Measurements from ENCODE around the gene GDPD5.

The GDPD5 gene

GRCh38 chr11:75399344-75400145 is 126.2 kb downstream of the GDPD5 start, which contains the start of gene RPS3:
Gene RPS3, plus strand, starts transcription at chr11:75399518. Its CDS starts 30 bp downstream, at chr11:75399548.
- Mint-ChIP-seq H3K27ac (peak within 1 kb of the TSS; percentile 99 to 100), H3K9me3 (no peaks in the 10 kb centered on the region), H3K4me1 (peaks cover 52% of the 10 kb centered on the region), H3K4me3 (peak within 1 kb of the TSS; percentile 93 to 97), H3K27me3 (peaks cover 3% of the 10 kb centered on the region)
- ATAC-seq (peak; percentile 95), DNase-seq (peak; percentile 89 to 91)

- ATAC-seq (peak; percentile 19), DNase-seq (no peak)
- Mint-ChIP-seq H3K27ac (peak overlapping the region; percentile 99 to 100), H3K4me1 (peaks cover 52% of the 10 kb centered on the region), H3K9me3 (no peaks in the 10 kb centered on the region), H3K27me3 (peaks cover 8% of the 10 kb centered on the region), H3K4me3 (peak overlapping the region; percentile 93 to 97)
These were observed 126.8 kb downstream of the GDPD5 start for GRCh38 chr11:75398906-75399305.

- peaks cover 12% of the 10 kb centered on the region for H3K4me1 Mint-ChIP-seq
- H3K4me3 Mint-ChIP-seq: no peak overlapping the region
- DNase-seq (no peak), ATAC-seq (peak; percentile 45)
- peak overlapping the region in 1 of 2 donors; percentile 46 for H3K27ac Mint-ChIP-seq
- H3K9me3 Mint-ChIP-seq: no peaks in the 10 kb centered on the region
- H3K27me3 Mint-ChIP-seq: peaks cover 8% of the 10 kb centered on the region
These were observed 131.5 kb downstream of the GDPD5 start for GRCh38 chr11:75394085-75394840.

- DNase-seq (no peak), ATAC-seq (no peak)
- Mint-ChIP-seq H3K27me3 (peaks cover 15% of the 10 kb centered on the region), H3K27ac (no peak overlapping the region), H3K9me3 (no peaks in the 10 kb centered on the region), H3K4me3 (no peak overlapping the region), H3K4me1 (peaks cover 8% of the 10 kb centered on the region)
These were observed 135.8 kb downstream of the GDPD5 start for GRCh38 chr11:75389925-75390324.

- Mint-ChIP-seq H3K9me3 (no peaks in the 10 kb centered on the region), H3K4me1 (peaks cover 8% of the 10 kb centered on the region), H3K27me3 (peaks cover 10% of the 10 kb centered on the region), H3K4me3 (no peak overlapping the region), H3K27ac (no peak overlapping the region)
- DNase-seq (no peak), ATAC-seq (no peak)
These were observed 136.5 kb downstream of the GDPD5 start for GRCh38 chr11:75389276-75389605.

GRCh38 chr11:75388386-75389275 is 137.1 kb downstream of the GDPD5 start:
- no peaks in the 10 kb centered on the region for H3K9me3 Mint-ChIP-seq
- no peak overlapping the region for H3K4me3 Mint-ChIP-seq
- H3K27ac Mint-ChIP-seq: no peak overlapping the region
- H3K4me1 Mint-ChIP-seq: peaks cover 11% of the 10 kb centered on the region
- peak; percentile 90 for ATAC-seq
- DNase-seq: peak; percentile 70 to 81
- H3K27me3 Mint-ChIP-seq: peaks cover 8% of the 10 kb centered on the region

GRCh38 chr11:75387736-75388294 is 137.9 kb downstream of the GDPD5 start:
- ATAC-seq: no peak
- no peak for DNase-seq
- no peak overlapping the region for H3K4me3 Mint-ChIP-seq
- H3K9me3 Mint-ChIP-seq: no peaks in the 10 kb centered on the region
- peaks cover 18% of the 10 kb centered on the region for H3K4me1 Mint-ChIP-seq
- H3K27me3 Mint-ChIP-seq: peaks cover 8% of the 10 kb centered on the region
- no peak overlapping the region for H3K27ac Mint-ChIP-seq

- Mint-ChIP-seq H3K27ac (no peak overlapping the region), H3K9me3 (no peaks in the 10 kb centered on the region), H3K4me3 (no peak overlapping the region), H3K4me1 (peaks cover 18% of the 10 kb centered on the region), H3K27me3 (peaks cover 8% of the 10 kb centered on the region)
- DNase-seq (no peak), ATAC-seq (no peak)
These were observed 138.7 kb downstream of the GDPD5 start for GRCh38 chr11:75386942-75387630.
